Smooth muscle cell of the pulmonary artery (primary cell): Measurements from ENCODE around the gene CPA1. TPM values are rescaled to one million over a fixed set of nuclear protein-coding genes. Genes with fewer than 3 reads are reported as not detected.

Source experiments
- total RNA-seq: library from RNA; depleted of rRNA; stranded (reverse); fragments of >200 nt; gene quantifications from 2 replicates; pipeline ENCODE4 v1.2.3, GENCODE V29; 2014

CPA1 gene
- total RNA-seq: 0.39 and 0.40 TPM in 2 replicates

GRCh38 chr7:130379921-130380860, at the start of gene CPA1:
CPA1 (plus strand) TSS chr7:130380494; CDS start chr7:130380521, 27 bp downstream.

GRCh38 chr7:130344271-130344866, 35.9 kb upstream of the CPA1 start, which contains the start of gene CPA5:
CPA5 (plus strand) TSS chr7:130344816; CDS start chr7:130346486, 1,670 bp downstream.

Other genes with a start within 250 kb of the CPA1 start
- 8.8 and 9.9 TPM in 2 replicates for gene TMEM209, start 175.1 kb upstream of the CPA1 start, total RNA-seq
- gene SSMEM1, start 172.6 kb upstream of the CPA1 start, total RNA-seq: not detected in 2 replicates
- not detected in 2 replicates for gene CPA2, start 113.6 kb upstream of the CPA1 start, total RNA-seq
- 46.4 and 140 TPM in 2 replicates for gene CPA4, start 87.3 kb upstream of the CPA1 start, total RNA-seq
- gene CPA5, start 35.7 kb upstream of the CPA1 start, total RNA-seq: 0.07 TPM in 1 of 2 replicates, not detected in the other
- 7.5 and 10.4 TPM in 2 replicates for gene CEP41, start 60.5 kb downstream of the CPA1 start, total RNA-seq
- 262 and 361 TPM in 2 replicates for gene MEST, start 111.6 kb downstream of the CPA1 start, total RNA-seq